Fibroblast of skin of left biceps (primary cell): ENCODE measurements around the gene IL31.
"Not testable (repeated sequence)": the region's sequence is repeated elsewhere in the genome, so short reads cannot be mapped to it uniquely, and the experiment has no call there.

Experiments
- DNase-seq, 2 experiments: peaks; one replicate each; pipeline ENCODE4 v3.0.0-alpha.2; 2013; ENCODE audit warnings: low read depth in 2 of 2

The IL31 gene

DNA sequence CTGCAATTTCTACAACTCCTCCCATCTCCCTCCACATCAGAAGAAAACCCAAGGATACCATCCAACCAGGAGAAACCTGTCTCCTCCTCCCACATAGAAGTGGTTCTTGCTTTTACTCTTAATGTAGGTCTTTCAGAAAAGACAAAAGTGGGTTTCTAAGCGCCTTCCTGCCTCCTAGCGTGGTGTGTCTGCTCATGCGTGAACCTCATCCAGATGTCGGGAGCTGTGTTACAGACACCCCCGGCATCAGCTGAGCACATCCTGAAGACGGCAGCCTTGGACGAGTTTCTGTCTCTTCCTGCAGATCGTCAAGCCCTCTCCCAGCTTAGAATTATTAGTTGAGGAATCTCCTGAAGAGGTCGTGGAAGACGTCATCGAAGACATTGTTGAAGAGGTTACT lies 18.4 kb upstream of the IL31 start:
- no peak for DNase-seq

DNA sequence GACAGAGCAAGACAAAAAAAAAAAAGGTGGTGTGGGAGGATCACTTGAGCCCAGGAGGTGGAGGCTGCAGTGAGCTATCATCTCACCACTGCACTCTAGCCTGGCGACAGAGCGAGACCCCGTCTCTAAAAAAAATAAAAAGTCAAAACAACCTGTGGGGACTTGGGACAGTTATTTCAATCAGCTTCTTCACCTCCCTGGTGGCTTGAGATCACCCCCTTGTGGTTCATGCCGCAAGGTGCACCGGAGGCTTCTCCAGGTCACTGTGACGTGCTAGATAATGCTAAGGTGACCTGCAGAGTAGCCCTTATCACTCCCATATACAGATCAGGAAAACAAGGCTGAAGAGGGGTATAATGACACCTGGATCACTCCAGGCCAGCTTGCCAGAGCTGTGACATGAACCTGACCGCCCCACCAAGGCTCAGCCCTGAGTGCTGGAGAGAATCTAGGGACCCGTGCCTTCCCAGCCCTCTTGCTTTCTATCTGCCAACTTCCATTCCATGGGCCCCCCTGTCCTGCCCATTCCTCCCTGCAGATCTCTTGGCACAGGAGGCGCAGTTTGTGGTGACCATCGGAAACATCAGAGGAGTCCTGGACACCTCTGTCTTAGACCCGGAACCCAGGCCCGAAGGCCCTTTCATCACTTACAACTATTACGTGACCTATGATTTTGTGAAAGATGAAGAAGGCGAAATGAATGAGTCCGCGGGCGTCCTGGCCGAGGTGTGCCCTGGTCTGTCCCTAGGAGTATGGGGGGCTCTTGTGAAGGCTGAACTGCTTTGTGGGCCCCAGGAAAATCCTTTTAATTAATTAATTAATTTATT lies 17.0 kb upstream of the IL31 start:
- DNase-seq, result no peak

DNA sequence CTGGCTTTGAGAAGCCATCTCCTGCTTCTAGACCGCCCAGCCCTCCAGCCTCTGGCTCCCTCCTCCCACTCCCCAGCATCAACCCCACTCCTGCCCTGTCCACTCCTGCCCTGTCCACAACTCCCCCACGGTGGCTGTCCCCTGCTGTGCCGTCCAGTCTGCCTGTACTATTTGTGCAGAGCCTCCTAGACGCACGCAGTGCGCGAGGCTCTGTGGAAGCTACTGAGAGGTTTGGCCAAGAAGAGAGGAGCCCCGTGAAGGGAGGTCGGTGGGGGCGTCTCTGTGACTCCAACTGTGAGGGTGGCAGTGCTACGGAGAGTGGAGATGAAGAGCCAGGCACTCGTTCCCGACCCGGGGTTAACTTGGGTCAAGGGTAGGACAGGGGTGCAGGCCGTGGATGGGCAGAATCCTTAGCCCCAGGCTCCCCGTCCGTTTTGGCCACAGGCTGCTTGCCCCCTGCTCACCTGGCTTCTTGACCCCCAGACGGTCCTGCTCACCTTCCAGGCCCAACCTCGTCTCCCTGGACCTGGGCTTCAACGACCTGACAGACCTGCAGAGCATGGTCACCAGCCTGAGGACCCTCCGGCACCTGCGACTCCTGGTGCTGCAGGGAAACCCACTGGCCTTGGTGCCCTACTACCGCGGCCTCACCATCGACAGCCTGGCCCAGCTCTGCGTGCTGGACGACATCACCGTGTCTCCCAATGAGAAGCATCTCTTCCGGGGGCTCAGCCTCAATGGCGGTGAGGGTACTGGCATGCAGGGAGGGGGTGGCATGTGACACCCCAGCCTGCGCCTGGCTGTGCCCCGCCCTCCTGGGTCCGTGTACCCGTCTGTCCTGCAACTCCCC lies 15.8 kb upstream of the IL31 start:
- no peak for DNase-seq

DNA sequence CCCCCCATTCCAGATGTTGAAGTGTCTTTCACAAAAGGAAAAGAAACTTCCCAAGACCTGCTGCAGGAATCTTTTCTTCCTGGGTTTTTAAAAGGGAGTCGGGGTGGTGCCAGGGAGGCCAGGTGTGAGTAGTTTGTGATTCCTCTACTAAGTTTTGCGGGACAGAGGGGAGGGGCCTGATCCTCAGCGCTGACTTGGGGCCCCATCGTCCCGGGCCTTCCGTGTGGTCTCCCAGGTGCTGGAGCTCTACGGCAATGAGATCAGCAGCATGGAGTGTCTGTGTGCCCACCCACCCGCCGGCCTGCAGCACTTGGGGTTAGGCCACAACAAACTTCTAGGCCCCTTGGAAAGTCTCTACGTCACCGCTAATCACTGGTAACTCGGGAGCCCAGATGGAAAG lies 13.4 kb upstream of the IL31 start:
- DNase-seq, result no peak

DNA sequence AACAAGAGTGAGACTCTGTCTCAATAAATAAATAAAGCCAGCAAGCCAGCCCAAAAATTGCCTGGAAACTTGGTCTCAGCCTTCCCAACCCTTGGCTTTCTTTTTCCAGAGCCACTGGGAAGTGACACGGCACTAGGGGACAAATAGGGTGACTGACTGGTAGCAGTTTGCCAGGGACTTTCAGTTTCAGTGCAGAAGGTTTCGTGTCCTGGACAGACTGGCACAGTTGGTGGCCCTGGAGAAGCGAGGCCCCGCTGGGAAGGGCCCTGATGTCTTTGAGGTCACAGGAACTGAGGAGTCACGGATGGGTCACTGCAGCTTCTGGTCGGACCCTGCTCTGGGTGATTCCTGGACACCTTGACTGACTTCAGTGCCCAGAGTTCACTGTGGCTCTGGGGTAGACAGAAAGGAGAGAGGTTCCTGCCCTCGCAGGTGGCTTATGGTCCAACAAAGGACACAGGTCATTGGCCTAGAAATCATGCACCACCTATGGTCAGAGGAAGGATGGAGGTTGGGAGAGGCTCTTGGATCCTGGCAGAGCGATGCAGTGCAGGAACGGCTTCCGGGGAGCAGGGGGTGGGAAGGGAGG lies 11.6 kb upstream of the IL31 start:
- no peak for DNase-seq

DNA sequence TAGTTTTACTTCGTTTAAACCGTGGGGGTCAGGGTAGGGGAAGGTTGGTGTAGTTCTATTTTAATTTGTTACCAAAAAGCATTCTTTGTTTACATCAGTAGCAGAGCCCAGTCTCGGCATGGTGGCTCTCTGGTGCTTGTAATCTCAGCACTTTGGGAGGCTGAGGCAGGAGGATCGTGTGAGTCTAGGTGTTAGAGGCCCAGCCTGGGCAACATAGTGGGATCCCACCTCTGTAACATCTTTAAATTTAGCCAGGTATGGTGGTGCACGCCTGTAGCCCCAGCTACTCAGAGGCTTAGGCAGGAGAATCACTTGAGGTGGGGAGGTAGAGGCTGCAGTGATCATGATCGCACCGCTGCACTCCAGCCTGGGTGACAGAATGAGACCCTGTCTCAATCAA lies 11.1 kb upstream of the IL31 start:
- no peak for DNase-seq

DNA sequence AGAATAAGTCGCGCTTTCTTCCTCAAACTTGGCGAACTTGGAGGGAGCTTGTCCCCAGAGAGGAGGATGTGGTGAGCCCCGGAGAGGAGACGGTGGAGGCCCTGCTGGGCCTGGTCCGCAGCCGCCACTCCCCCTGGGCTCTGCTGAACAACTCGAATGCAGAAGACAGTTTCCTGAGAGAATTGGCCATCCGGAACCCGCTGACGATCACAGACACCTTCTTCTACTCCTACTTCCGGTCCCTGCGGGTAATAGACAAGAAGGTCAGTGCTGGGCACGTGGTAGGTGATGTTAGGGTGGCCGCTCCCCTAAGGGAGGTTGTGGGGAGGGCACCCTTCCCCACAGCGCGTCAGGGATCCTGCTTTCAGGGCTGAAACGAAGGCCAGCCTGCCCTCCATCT lies 10.5 kb upstream of the IL31 start:
- DNase-seq, result no peak

DNA sequence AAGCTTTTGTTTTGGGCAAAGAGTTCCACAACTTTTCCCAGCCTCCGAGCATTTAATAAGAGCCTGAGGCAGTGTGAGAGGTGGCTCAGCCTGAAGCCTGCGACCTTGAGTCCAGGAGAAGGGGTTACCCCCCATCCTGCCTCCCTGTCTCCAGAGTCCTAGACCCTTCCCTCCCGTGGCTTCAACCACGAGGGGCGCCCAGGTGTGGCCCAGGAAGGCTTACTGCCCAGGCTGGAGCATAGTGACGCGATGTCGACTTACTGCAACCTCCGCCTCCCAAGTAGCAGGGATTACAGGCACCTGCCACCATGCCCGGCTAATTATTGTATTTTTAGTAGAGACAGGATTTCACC lies 9.5 kb upstream of the IL31 start:
- no peak for DNase-seq

DNA sequence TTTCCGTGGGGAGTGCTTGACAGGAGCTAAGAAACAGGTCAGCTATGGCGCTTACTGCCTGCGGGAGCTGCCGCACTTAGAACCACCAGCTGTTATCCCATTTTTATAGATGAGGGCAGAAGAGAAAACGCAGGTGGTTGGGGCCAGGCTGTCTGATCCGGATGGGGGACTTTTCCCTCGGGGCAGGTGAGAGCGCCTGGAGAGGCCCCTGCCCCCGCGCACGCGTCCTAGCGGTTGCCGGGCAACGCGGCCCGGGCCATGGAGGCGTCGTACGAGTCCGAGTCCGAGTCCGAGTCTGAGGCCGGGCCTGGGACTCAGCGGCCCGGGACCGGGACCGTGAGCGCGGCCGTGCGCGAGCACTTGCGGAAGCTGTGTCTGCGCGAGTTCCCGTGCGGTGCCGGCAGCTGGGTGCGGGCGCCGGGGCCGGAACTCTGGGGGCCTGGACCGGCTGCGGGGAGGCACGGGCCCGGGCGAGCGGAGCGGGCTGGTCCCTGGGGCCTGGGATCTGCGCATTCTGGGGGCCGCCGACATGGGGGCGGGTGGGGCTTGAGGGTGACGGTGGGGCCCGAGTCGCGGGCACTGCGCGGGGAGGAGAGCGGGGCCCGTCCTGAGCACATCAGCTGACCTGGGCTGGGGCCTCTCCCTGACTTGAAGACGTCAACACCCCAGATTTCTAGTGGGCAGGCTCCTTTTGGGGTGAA lies 9.0 kb upstream of the IL31 start, which contains the start of gene LRRC43:
LRRC43 (plus strand) TSS at position 237 of the 701 bp plus-strand sequence; CDS start at position 259, 22 bp downstream.
- no peak for DNase-seq

DNA sequence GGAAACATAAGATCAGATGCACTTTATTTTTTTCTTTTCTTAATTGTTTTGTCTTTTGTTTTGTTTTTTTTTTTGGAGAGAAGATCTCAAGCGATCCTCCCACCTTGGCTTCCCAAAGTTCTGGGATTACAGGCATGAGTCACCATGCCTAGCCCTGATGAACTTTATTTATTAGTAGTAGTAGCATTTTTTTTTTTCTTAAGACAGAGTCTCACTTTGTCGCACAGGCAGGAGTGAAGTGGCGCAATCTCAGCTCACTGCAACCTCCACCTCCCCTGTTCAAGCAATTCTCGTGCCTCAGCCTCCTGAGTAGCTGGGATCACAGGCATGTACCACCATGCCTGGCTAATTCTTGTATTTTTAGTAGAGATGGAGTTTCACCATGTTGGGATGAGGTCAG lies 2.5 kb upstream of the IL31 start:
- not testable (repeated sequence) for DNase-seq

DNA sequence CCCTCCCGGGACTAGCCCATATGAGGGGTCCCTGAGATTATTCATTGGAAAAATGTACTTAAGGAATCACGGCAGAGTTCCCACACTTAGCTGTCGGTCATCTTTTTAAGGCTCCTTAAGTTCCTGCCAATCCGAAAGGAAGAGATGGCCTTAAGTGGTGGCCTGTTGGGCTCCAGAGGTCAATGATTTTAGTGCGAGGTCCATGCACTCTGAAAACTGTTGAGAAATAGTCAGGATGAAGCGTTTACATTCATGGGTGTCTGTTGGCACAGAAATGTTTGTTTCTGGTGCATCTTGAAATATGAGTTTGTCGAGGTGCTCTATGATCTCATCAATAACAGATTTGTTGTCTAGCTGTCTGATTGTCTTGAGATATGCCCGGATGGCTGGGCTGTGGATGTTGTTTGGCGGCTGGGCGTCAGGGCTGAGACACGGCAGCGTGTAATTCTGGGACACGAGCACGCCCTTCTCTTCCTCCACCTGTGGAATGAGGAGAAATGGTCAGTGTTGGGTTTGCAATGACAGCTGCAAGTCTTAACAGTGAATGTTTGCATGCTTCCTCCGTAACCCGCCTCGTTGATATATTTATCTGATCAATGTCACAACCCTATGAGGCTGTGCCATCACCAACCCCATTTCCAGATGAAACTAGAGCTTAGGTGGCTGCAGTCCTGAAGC lies 1.6 kb downstream of the IL31 start:
- no peak for DNase-seq

DNA sequence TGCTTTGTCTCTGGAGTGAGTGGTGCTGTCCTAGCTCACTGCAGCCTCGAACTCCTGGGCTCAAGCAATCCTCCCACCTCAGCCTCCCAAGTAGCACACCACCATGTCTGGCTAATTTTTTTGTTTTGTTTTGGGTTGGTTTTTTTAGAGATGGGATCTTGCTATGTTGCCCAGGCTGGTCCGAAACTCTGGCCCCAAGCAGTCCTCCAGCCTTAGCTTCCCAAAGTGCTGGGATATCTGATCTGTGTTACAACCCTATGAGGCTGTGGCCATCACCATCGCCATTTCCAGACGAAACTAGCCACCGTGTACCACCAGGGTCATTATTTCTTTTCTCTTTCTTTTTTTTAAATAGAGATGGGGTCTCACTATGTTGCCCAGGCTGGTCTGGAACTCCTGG lies 2.6 kb downstream of the IL31 start:
- DNase-seq, result no peak

DNA sequence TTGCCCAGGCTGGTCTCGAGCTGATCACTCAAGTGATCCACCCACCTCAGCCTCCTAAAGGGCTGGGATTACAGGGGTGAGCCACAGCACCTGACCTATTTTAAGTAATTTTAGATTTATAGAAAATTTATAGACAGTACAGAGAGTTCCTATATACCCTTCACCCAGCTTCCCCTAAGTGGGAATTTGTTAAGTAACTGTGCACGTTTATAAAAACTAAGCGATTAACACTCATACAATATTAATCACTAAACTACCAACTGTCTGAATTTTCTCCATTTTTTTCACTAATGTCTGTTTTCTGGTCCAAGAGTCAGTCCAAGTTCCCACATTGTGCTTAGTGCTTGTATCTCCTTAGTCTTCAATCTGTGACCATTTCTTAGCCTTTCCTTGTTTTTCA lies 5.5 kb downstream of the IL31 start:
- no peak for DNase-seq

DNA sequence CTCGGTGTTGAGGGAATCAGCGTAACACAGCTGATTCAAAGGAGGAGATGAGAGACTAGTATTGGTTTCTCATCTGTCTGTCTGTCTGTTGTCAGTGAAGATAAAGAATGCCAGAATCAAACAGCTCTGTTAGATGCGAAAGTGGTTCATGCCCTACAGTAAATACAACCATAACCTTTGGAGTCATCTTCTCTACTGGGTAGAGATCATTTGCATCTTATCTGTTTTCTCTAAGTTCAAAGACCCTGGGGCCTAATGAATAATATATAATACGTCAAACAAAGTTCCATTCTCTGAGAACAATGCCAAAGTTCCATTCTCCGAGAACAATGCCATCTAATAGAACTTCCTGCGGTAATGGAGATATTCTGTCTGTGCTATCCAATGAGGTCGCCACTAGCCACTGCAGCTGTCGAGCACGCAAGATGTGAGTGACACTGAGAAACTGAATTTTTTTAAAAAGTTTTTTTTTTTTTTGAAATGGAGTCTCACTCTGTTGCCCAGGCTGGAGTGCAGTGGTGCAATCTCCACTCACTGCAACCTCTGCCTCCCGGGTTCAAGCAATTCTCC lies 6.6 kb downstream of the IL31 start:
- DNase-seq, result no peak

DNA sequence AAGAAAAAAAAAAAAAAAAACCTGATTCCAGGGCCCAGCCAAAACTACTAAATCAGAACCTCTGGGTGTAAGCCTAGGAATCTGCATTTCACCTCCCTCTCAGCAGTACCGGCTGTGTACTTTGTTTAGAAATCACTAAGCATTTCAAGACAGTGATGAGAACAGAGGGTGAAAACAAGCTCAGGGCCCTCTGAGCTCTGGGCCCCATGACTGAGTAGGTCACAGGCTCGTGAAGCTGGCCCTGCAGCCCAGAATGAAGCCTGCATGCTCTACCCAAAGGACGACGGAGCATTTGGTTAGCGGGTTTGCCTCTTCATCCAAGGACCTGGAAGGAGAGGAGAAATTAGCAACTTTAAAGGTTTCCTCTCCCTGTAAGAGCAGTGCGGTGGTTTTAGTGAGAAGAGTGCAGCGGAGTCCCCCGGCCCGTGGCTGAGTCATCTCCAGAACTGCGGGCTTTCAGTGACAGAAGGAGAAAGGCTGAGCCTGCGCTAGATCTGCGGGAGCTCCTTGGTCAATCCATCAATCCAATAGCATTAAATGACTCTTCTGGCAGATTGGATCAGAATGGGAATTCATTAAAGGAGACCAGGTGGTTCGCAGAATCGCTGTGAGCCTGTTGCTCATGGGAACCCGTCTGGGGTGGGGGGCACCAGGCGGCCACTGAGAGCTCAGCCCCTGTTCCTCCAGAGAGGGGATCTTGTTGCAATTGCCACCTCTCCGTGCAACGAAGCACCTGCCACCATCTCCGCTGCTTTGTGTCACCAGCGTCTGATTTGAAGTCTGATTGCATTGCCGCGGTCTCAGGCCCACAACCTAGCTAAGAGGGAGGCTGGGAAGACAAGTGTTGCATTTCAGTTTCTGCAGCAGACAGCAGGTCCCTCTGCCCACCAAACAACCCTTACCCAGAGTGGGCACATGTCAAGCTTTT lies 7.3 kb downstream of the IL31 start:
- no peak for DNase-seq

DNA sequence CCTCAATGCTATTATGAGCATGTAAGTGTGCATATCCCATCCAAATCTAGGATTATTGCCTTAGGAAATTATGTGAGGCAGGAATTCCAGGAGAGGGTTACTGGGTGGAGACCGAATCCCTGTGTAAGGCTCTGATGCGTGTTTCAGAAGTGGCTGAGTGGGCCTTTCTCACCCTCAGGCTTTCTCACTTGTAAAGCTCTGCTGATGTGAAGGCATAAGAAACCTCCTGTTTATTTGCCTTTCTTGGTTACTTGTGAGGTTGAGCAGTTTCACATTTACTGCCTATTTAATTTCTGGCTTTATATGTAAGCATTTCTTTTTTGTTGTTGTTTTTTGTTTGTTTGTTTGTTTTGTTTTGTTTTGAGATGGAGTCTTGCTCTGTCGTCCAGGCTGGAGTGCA lies 11.0 kb downstream of the IL31 start:
- no peak for DNase-seq

DNA sequence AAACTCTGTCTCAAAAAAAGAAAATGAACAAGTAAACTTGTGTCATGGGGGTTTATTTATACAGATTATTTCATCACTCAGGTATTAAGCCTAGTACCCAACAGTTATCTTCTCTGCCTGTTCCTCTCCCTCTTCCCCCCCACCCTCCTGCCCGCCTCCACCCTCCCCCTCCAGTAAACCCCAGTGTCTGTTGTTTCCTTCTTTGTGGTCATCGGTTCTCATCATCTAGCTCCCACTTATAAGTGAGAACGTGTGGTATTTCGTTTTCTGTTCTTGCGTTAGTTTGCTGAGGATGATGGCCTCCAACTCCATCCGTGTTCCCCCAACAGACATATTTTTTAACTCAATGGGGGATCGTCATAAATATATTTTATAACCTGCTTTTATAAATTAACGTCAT lies 12.3 kb downstream of the IL31 start:
- no peak for DNase-seq

DNA sequence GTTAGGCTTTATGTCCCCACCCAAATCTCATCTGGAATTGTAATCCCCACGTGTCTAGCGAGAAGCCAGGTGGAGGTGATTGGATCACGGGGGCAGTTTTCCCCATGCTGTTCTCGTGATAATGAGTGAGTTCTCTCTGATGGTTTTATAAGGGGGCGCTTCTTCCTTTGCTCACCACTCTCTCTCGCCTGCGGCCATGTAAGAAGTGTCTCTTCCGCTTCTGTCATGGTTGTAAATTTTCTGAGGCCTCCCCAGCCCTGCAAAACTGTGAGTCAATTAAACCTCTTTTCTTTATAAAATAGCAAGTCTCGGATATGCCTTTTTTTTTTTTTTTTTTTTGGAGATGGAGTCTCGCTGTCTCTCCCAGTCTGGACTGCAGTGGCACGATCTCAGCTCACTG lies 13.3 kb downstream of the IL31 start:
- DNase-seq, result no peak

DNA sequence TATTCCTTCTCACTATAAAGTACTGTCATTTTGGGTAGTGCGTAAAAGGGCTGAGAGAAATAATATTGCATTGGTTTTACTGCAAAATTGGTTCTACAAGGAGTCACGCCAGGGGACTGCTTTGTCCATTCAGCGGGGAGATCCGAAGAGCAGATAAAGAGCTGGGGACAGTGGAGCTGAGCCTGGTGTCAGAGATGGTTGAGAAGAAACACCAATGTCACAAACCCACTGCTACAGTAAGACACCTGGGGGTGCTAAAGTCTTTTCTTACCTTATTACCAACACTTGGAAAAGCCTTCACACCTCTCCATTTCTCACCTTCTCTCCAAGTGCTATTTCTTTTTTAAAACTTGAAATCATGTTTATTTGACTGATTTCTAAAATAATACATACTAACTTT lies 14.1 kb downstream of the IL31 start:
- DNase-seq, result no peak

DNA sequence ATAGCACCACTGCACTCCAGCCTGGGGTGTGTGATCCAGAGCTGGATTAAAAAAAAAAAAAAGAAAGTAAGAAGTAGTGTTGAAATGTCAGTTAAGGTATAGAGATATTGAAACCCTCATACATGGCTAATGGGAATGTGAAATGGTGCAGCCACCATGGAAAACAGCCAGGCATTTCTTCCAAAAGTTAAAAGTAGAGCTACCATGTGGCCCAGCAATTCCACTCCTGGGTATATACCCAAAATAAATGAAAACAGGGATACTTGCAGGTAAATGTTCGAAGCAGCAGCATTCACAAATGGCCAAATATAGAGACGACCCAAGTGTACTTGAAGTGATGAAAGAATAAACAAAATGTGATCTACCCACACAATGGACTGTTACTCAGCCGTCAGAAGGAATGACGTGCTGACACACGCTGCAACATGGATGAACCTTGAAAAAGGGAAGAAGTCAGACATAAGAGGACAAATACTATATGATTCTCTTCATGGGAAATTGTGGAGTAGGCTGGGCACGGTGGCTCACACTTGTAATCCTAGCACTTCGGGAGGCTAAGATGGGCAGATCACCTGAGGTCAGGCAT lies 15.2 kb downstream of the IL31 start:
- no peak for DNase-seq
